GM23248 (cell line): Measurements from ENCODE around the gene CMIP.

Experiments
- EZH2 ChIP-seq: fragments of 200-600 bp; sonication (generic); IDR thresholded peaks from 2 replicates; pipeline ENCODE4 v1.6.1; 2018; ENCODE audit warnings: antibody characterized with exemption, mild to moderate bottlenecking; ENCODE audit not compliant: insufficient read depth, poor library complexity, severe bottlenecking
- EZH2phosphoT487 ChIP-seq: fragments of 200-600 bp; sonication (generic); IDR thresholded peaks from 2 replicates; pipeline ENCODE4 v1.6.1; 2018; ENCODE audit warnings: antibody characterized with exemption, moderate library complexity, mild to moderate bottlenecking, low read depth; ENCODE audit not compliant: insufficient read depth

- TF ChIP-seq EZH2 (no peak), EZH2phosphoT487 (no peak)
These were observed 51.0 kb downstream of the CMIP start for GRCh38 chr16:81495321-81496234.
